ENCODE data around the gene LRIG1.

LRIG1 gene

DNA sequence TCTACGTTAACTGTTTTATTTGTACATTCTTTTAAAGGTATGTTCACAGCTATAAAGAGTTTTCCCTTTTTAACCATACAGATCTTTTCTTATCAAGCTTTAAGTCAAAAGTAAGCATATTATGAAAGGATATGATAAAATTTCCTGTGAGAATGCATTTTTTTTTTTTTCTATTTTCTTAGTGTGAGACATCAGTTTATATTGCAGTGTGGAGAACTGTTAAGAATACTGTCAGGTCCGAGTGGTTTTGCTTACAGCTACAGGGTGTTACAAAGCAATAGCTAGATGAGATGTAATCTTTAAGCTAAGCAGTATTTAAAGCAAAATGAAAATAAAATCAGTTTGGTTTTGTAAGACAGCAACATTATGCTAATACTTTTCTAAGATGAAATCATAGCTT lies 146.8 kb downstream of the LRIG1 start:
- DNase-seq (ENCODE audit: low spot score), result no peak
- TF ChIP-seq, protein P1, sequence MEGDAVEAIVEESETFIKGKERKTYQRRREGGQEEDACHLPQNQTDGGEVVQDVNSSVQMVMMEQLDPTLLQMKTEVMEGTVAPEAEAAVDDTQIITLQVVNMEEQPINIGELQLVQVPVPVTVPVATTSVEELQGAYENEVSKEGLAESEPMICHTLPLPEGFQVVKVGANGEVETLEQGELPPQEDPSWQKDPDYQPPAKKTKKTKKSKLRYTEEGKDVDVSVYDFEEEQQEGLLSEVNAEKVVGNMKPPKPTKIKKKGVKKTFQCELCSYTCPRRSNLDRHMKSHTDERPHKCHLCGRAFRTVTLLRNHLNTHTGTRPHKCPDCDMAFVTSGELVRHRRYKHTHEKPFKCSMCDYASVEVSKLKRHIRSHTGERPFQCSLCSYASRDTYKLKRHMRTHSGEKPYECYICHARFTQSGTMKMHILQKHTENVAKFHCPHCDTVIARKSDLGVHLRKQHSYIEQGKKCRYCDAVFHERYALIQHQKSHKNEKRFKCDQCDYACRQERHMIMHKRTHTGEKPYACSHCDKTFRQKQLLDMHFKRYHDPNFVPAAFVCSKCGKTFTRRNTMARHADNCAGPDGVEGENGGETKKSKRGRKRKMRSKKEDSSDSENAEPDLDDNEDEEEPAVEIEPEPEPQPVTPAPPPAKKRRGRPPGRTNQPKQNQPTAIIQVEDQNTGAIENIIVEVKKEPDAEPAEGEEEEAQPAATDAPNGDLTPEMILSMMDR (IDR thresholded peaks at IDR 0.05; ENCODE audit: extremely low read depth, insufficient read depth, missing control alignments), result no peak
- in situ Hi-C loops (cut with MboI; ENCODE audit: low pct_unique_long_range_greater_than_20kb, low sequenced_read_pairs, unreplicated experiment), result no loop called here

DNA sequence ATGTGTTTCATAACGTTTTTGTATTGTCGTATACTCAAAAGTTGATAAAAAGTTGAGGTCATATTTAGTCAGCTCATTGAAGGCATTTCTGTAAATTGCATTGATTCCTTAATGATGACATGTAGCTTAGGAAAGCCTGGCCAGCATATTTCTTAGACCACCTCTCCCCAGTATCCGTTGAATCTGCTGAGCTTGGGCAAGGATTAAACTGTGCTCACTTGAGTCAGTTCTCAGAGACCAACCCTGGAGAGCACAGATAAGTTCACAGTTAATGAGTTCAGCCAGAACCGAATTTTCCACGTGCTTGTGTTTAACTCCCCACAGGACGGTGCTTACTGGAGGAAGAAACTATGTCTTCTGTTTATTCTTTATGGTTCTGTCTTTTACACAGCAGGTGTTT lies 147.3 kb downstream of the LRIG1 start:
- no peak for DNase-seq (ENCODE audit: low spot score)
- TF ChIP-seq, protein P1 (IDR thresholded peaks at IDR 0.05; ENCODE audit: extremely low read depth, insufficient read depth, missing control alignments), result no peak
- in situ Hi-C loops (cut with MboI; ENCODE audit: low pct_unique_long_range_greater_than_20kb, low sequenced_read_pairs, unreplicated experiment), result no loop called here

DNA sequence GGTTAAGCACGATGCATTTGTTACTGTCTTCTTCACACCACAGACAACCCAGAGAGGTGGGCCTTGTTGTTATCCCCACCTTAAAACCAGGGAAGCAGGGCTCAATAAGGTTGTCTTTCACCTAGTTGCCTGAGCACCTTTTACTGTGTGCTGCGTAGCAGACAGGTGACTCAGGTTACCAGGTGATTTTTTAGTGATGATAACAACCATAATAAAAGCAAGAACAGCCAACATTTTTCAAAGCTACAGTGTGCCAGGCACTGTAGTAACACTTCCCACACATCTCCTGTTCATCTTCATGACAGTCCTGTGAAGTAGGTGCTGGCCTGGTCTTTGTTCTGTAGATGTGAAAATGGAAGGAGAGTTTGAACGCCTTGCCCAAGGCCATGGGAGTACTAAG lies 147.8 kb downstream of the LRIG1 start:
- TF ChIP-seq, protein P1 (IDR thresholded peaks at IDR 0.05; ENCODE audit: extremely low read depth, insufficient read depth, missing control alignments), result no peak
- no peak for DNase-seq (ENCODE audit: low spot score)
- in situ Hi-C loops (cut with MboI; ENCODE audit: low pct_unique_long_range_greater_than_20kb, low sequenced_read_pairs, unreplicated experiment), result no loop called here

DNA sequence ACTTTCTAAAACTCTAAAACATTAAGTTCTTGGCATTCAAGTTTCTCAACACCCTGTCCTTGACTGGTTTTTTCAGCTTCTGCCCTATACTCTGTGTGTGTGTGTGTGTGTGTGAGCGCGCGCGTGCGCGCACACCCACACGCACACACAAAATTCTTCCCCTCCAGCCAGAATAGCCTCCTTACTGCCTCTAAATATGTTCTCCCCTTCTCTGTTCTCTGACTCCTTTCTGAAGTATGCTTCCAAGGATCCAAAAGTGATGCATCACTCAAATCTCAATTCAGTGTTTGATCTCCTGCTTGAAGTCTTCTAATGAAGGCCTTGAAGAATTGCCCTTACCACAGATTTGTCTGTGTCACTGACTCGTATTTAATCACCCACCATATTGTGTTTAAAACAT lies 150.2 kb downstream of the LRIG1 start:
- in situ Hi-C loops (cut with MboI; ENCODE audit: low pct_unique_long_range_greater_than_20kb, low sequenced_read_pairs, unreplicated experiment), result no loop called here
- TF ChIP-seq, protein P1 (IDR thresholded peaks at IDR 0.05; ENCODE audit: extremely low read depth, insufficient read depth, missing control alignments), result no peak
- no peak for DNase-seq (ENCODE audit: low spot score)

DNA sequence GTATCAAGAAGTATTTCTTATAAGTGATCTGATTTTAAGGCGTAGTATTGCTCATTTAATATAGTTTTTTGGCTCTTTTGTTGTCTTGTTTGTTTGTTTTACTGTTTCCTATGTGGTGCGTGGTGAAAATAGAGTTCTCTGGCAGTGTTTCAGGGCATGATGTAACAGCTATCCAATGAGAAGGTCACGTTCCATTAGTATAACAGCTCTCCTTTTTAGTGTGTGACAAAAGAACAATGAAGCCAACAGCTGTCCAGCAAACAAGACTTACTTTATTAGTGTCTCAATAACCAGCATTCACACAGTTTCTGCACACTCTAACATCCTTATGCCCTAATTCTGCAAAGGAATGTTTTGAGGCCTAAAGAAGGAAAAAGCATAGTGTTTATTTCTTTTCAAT lies 152.1 kb downstream of the LRIG1 start:
- no peak for DNase-seq (ENCODE audit: low spot score)
- in situ Hi-C loops (cut with MboI; ENCODE audit: low pct_unique_long_range_greater_than_20kb, low sequenced_read_pairs, unreplicated experiment), result no loop called here
- TF ChIP-seq, protein P1 (IDR thresholded peaks at IDR 0.05; ENCODE audit: extremely low read depth, insufficient read depth, missing control alignments), result no peak

DNA sequence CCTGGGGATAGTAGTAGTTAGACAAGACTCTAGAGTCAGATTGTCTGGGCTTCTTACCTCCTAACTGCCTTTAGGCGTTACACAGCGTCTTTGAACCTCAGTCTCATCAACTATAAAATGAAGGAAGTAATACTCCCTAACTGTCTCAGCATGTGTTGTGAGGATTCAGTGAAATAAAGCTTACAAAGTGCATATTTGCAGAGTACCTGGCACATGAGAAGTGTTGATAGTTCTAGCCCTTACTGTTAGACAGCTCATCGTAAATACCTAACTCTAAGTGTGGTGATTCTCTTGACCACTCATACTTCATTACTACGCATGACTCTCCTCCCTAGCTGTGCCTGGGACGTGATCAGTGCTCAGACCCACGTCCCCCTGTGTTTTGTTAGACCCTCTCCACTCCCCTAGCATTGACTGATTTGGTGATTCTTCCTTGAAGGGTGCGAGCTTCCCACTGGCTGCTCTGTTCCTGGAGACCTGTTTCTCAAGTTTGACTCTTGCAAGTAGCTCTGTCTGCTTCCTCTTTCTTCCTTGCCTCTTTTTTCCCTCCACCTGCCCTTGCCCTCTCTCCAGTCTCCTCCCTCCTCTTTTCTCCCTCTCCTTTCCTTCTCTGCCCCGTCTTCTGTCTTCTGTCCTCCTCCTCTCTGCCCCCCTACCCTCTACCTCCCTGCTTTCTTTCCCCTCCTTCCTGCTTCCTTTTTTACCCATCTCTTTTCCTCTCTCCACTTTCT lies 155.8 kb downstream of the LRIG1 start:
- TF ChIP-seq, protein P1 (IDR thresholded peaks at IDR 0.05; ENCODE audit: extremely low read depth, insufficient read depth, missing control alignments), result no peak
- DNase-seq (ENCODE audit: low spot score), result no peak
- in situ Hi-C loops (cut with MboI; ENCODE audit: low pct_unique_long_range_greater_than_20kb, low sequenced_read_pairs, unreplicated experiment), result no loop called here
